IMR-90 (cell line): ENCODE results near the gene TP63. TPM values are rescaled to one million over a fixed set of nuclear protein-coding genes. Genes with fewer than 3 reads are reported as not detected.

ENCODE experiments used
- ATAC-seq: fragments of 200-7000 bp; cut with Tn5 transposase; 2 replicates; pipeline ENCODE4 v1.9.1; 2020; ENCODE audit warnings: low read depth, mild to moderate bottlenecking, moderate library complexity
- BruUV-seq: library from RNA; stranded (reverse); fragments of 400-500 nt; replicated peaks from 2 replicates; lab custom pipeline; 2021; lab: Mats Ljungman, UMichigan
- CTCF ChIA-PET: fragments of 300-600 bp; formaldehyde crosslinking; extraction: SDS; loops from one replicate; lab custom pipeline; 2021; ENCODE audit warnings: antibody characterized with exemption; lab: Yijun Ruan, JAX
- POLR2A ChIA-PET: fragments of 300-600 bp; sonication (Branson Sonifier 250); formaldehyde crosslinking; loops from one replicate; lab custom pipeline; 2022; ENCODE audit warnings: antibody characterized with exemption; ENCODE audit not compliant: unreplicated experiment; lab: Charles Lee
- DNase-seq: peaks from one replicate; pipeline ENCODE4 v3.0.0; 2013
- H2AFZ ChIP-seq: replicated peaks from 2 replicates; pipeline ENCODE3; 2013; ENCODE audit warnings: low read length, mild to moderate bottlenecking; ENCODE audit not compliant: poor library complexity
- H2AK5ac ChIP-seq: 2 replicates; pipeline ENCODE4 v1.6.1; 2013; ENCODE audit warnings: low read depth, low read length, inconsistent platforms
- H2AK9ac ChIP-seq: replicated peaks from 2 replicates; pipeline ENCODE3; 2013; ENCODE audit warnings: mild to moderate bottlenecking, low read depth, low read length, moderate library complexity; ENCODE audit not compliant: poor library complexity
- H2BK120ac ChIP-seq: 2 replicates; pipeline ENCODE4 v1.6.1; 2013; ENCODE audit warnings: low read depth, low read length, inconsistent platforms
- H2BK15ac ChIP-seq: 3 replicates; pipeline ENCODE4 v1.6.1; 2013; ENCODE audit warnings: low read depth, low read length, inconsistent platforms
- H2BK20ac ChIP-seq: 2 replicates; pipeline ENCODE4 v1.6.1; 2013; ENCODE audit warnings: low read depth, mild to moderate bottlenecking, inconsistent platforms, low read length, moderate library complexity
- H2BK5ac ChIP-seq: 2 replicates; pipeline ENCODE4 v1.6.1; 2013; ENCODE audit warnings: mild to moderate bottlenecking, low read depth, low read length, inconsistent platforms; ENCODE audit not compliant: poor library complexity, severe bottlenecking
- H3K14ac ChIP-seq: replicated peaks from 2 replicates; pipeline ENCODE4 v1.6.1; 2013; ENCODE audit warnings: low read depth, low read length, inconsistent platforms
- H3K18ac ChIP-seq: 2 replicates; pipeline ENCODE4 v1.6.1; 2013; ENCODE audit warnings: low read depth, low read length, control low read depth
- H3K23ac ChIP-seq: 2 replicates; pipeline ENCODE4 v1.6.1; 2013; ENCODE audit warnings: low read depth, low read length, inconsistent platforms
- H3K27ac ChIP-seq: 2 replicates; pipeline ENCODE4 v1.5.1; 2013; ENCODE audit warnings: mild to moderate bottlenecking, control low read depth, low read length; ENCODE audit not compliant: insufficient read depth
- H3K27me3 ChIP-seq: 2 replicates; pipeline ENCODE4 v1.6.1; 2013; ENCODE audit warnings: low read length; ENCODE audit not compliant: control insufficient read depth, insufficient read depth
- H3K36me3 ChIP-seq: 2 replicates; pipeline ENCODE4 v1.6.1; 2013; ENCODE audit warnings: low read length, mixed read lengths; ENCODE audit not compliant: control insufficient read depth, insufficient read depth
- H3K4ac ChIP-seq: 2 replicates; pipeline ENCODE4 v1.6.1; 2013; ENCODE audit warnings: low read depth, low read length, inconsistent platforms
- H3K4me1 ChIP-seq: 2 replicates; pipeline ENCODE4 v1.6.1; 2013; ENCODE audit warnings: low read length, mixed read lengths; ENCODE audit not compliant: control insufficient read depth, insufficient read depth
- H3K4me2 ChIP-seq: 2 replicates; pipeline ENCODE4 v1.6.1; 2013; ENCODE audit warnings: low read depth, mild to moderate bottlenecking, control low read depth, low read length, moderate library complexity
- H3K4me3 ChIP-seq: 2 replicates; pipeline ENCODE4 v1.5.1; 2013; ENCODE audit warnings: low read depth, mild to moderate bottlenecking, control low read depth, low read length, moderate library complexity; ENCODE audit not compliant: insufficient read depth
- H3K56ac ChIP-seq: 2 replicates; pipeline ENCODE4 v1.6.1; 2013; ENCODE audit warnings: low read length, inconsistent platforms; ENCODE audit not compliant: insufficient read depth; ENCODE audit errors: extremely low read depth
- H3K79me1 ChIP-seq, 2 experiments: 2 replicates each; pipeline ENCODE4 v1.6.1; 2013; ENCODE audit warnings: low read length in 2 of 2, inconsistent platforms in 1 of 2, low read depth in 1 of 2
- H3K9ac ChIP-seq: 2 replicates; pipeline ENCODE4 v1.6.1; 2013; ENCODE audit warnings: low read depth, low read length, control low read depth
- H3K9me1 ChIP-seq: 2 replicates; pipeline ENCODE4 v1.6.1; 2013; ENCODE audit warnings: low read length, inconsistent platforms; ENCODE audit not compliant: insufficient read depth
- H3K9me3 ChIP-seq: 2 replicates; pipeline ENCODE4 v1.6.1; 2013; ENCODE audit warnings: low read length; ENCODE audit not compliant: control insufficient read depth, insufficient read depth
- H4K20me1 ChIP-seq: 2 replicates; pipeline ENCODE4 v1.6.1; 2013; ENCODE audit warnings: low read length, inconsistent platforms; ENCODE audit not compliant: insufficient read depth
- H4K5ac ChIP-seq: 2 replicates; pipeline ENCODE4 v1.6.1; 2013; ENCODE audit warnings: mild to moderate bottlenecking, low read depth, low read length, control low read depth
- H4K8ac ChIP-seq, 2 experiments: 2 replicates each; pipeline ENCODE4 v1.6.1; 2013; ENCODE audit warnings: low read depth in 2 of 2, low read length in 2 of 2, control low read depth in 1 of 2, inconsistent platforms in 1 of 2
- H4K91ac ChIP-seq: 2 replicates; pipeline ENCODE4 v1.6.1; 2013; ENCODE audit warnings: low read depth, low read length, inconsistent platforms; ENCODE audit not compliant: insufficient read depth
- CHD1 ChIP-seq: IDR thresholded peaks from 2 replicates; pipeline ENCODE4 v1.6.1; 2012; ENCODE audit warnings: low read depth, low read length, improper control_type of control experiment
- ELK1 ChIP-seq: fragments of 150-350 bp; IDR thresholded peaks from 2 replicates; pipeline ENCODE4 v1.6.1; 2016; ENCODE audit warnings: low read depth, mild to moderate bottlenecking, low read length, moderate library complexity, borderline replicate concordance
- FOS ChIP-seq: fragments of 150-350 bp; IDR thresholded peaks from 2 replicates; pipeline ENCODE4 v1.6.1; 2016; ENCODE audit warnings: low read depth, low read length
- MAFK ChIP-seq: IDR thresholded peaks from 2 replicates; pipeline ENCODE4 v1.6.1; 2012; ENCODE audit warnings: low read depth, low read length, improper control_type of control experiment
- MXI1 ChIP-seq: IDR thresholded peaks from 2 replicates; pipeline ENCODE4 v1.6.1; 2012; ENCODE audit warnings: low read depth, mild to moderate bottlenecking, low read length, moderate library complexity, borderline replicate concordance
- NFE2L2 ChIP-seq: fragments of 150-350 bp; IDR thresholded peaks from 2 replicates; pipeline ENCODE4 v1.6.1; 2016; ENCODE audit warnings: low read depth, mild to moderate bottlenecking, low read length
- RAD21 ChIP-seq: IDR thresholded peaks from 2 replicates; pipeline ENCODE4 v1.6.1; 2012; ENCODE audit warnings: low read length, improper control_type of control experiment
- USF2 ChIP-seq: fragments of 150-350 bp; IDR thresholded peaks from 2 replicates; pipeline ENCODE4 v1.6.1; 2017; ENCODE audit warnings: mild to moderate bottlenecking, antibody characterized with exemption, low read length, low read depth
- WGBS, 2 experiments: methylation state at CpG; one replicate each; pipeline versions ENCODE4 v1.1.5 to v1.1.7; 2013; ENCODE audit warnings: missing lambda C conversion rate in 2 of 2; ENCODE audit not compliant: insufficient read length in 1 of 2; ENCODE audit errors: extremely low coverage in 2 of 2; 5-methylcytosine and 5-hydroxymethylcytosine counted together
- dilution Hi-C: fragments of 300-500 bp; cut with HindIII; formaldehyde crosslinking; loops from one replicate; pipeline ENCODE4 v1.14.3; 2018; ENCODE audit warnings: low sequenced_read_pairs; ENCODE audit not compliant: unreplicated experiment
- in situ Hi-C: fragments of 300-500 bp; cut with MboI; formaldehyde crosslinking; loops from 3 replicates; pipeline ENCODE4 v1.14.3; 2019; ENCODE audit warnings: low sequenced_read_pairs, inconsistent platforms, mixed read lengths
- intact Hi-C: fragments of 100-400 bp; cut with micrococcal nuclease; formaldehyde crosslinking; loops from 2 replicates; pipeline ENCODE4 v1.10.0; 2022
- polyA plus RNA-seq, 3 experiments: library from polyadenylated mRNA; depleted of rRNA; stranded (reverse); fragments of >200 nt; gene quantifications; 2 replicates each; pipeline ENCODE4 v1.2.3, GENCODE V29; 2012; ENCODE audit warnings: low replicate concordance in 1 of 3
- total RNA-seq: library from RNA; depleted of rRNA; stranded (reverse); fragments of >200 nt; gene quantifications from 2 replicates; pipeline ENCODE4 v1.2.3, GENCODE V29; 2012

TP63 gene
- total and polyA plus RNA-seq, 2 of the 4 experiments (the other 2 are of a cell fraction), result not detected

- no peak for TF ChIP-seq CHD1
Measured at GRCh38 chr3:189944285-189945145, 313.3 kb downstream of the TP63 start (continued).

GRCh38 chr3:189945935-189946709 is 314.9 kb downstream of the TP63 start:
- no peak overlapping the region for H3K4me2 ChIP-seq
- no peak overlapping the region for H2BK20ac ChIP-seq
- H2BK5ac ChIP-seq, result no peak overlapping the region
- H3K4ac ChIP-seq, result no peak overlapping the region
- no peak overlapping the region for H2AK5ac ChIP-seq
- no TSS peak for BruUV-seq
- no peak overlapping the region for H3K23ac ChIP-seq
- no peak overlapping the region for H3K9ac ChIP-seq
- no peaks in the 10 kb centered on the region for H3K36me3 ChIP-seq
- H4K91ac ChIP-seq, result no peak overlapping the region
- no peak overlapping the region for H2AK9ac ChIP-seq
- H3K9me1 ChIP-seq, result no peaks in the 10 kb centered on the region
- no peak overlapping the region for H3K4me3 ChIP-seq
- H4K8ac ChIP-seq, result no peak overlapping the region
- CTCF ChIA-PET, result interaction anchor here (3.5 kb wide), 1 partner anchor 675 kb away, joined by 20 read pairs; no protein-coding TSS in a partner anchor
- ATAC-seq, result no peak
- no peaks in the 10 kb centered on the region for H3K9me3 ChIP-seq
- no peak overlapping the region for H2AFZ ChIP-seq
- TF ChIP-seq FOS (no peak), ELK1 (no peak), USF2 (no peak), MAFK (no peak), RAD21 (no peak), NFE2L2 (no peak), MXI1 (no peak), CHD1 (no peak)
- no peak overlapping the region for H2BK120ac ChIP-seq
- H4K5ac ChIP-seq, result no peak overlapping the region
- 80% methylated on average over 3 of the region's 6 CpGs; no CpG with 5 or more reads in 1 of the 2 experiments for WGBS, 2 experiments
- peaks cover 14% of the 10 kb centered on the region for H3K27me3 ChIP-seq
- no peak for DNase-seq
- dilution Hi-C loops (no loop called here), in situ Hi-C loops (loop anchor here (10.0 kb wide), 2 partner anchors 291 to 681 kb away; no protein-coding TSS in a partner anchor), intact Hi-C loops (no loop called here)
- POLR2A ChIA-PET, result no interaction called here
- no peak overlapping the region for H3K18ac ChIP-seq
- H2BK15ac ChIP-seq, result no peak overlapping the region
- no peaks in the 10 kb centered on the region; the same call in 1 of the 2 replicates for H3K4me1 ChIP-seq
- no peaks in the 10 kb centered on the region for H3K79me1 ChIP-seq
- H3K56ac ChIP-seq, result no peak overlapping the region
- no peak overlapping the region for H3K14ac ChIP-seq
- H3K27ac ChIP-seq, result no peak overlapping the region
- no peaks in the 10 kb centered on the region for H4K20me1 ChIP-seq
